HG02798 (cell line): Measurements from ENCODE around the gene CNTN6.

Experiments used
- ATAC-seq: cut with Tn5 transposase; IDR thresholded peaks from one replicate; pipeline ENCODE4 v1.9.1; 2021; ENCODE audit warnings: mild to moderate bottlenecking; ENCODE audit not compliant: unreplicated experiment, poor library complexity

The CNTN6 gene

DNA sequence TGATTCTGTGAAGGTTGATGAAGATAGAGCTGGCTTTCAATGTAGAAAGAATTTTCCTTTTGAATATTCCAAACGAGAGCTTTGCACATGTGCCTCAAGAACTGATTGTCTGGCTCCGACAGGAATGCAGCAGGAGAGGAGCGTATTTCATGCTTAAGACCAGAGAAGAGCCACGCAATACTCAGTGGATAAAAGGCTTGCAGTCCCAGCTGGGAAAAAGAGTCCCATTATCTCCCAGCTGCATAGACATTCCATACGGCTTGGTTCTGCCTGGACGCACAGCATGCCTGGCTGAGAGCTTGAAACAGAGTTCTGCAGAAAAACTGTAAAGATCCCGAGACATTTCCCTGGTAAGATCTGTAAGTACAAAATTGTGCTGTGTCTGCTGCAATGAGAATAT, at the start of gene CNTN6:
Gene CNTN6, plus strand, starts transcription at position 254 of the 400 bp plus-strand sequence. CDS start 54,985 bp downstream, outside the sequence.
- ATAC-seq = no peak

GRCh38 chr3:1048558-1048957, 44.3 kb upstream of the CNTN6 start:
- no peak for ATAC-seq

- no peak for ATAC-seq
These were observed 37.0 kb upstream of the CNTN6 start for GRCh38 chr3:1055870-1056269.

- ATAC-seq = no peak
These were observed 36.1 kb upstream of the CNTN6 start for GRCh38 chr3:1056744-1057143.

- no peak for ATAC-seq
These were observed 35.4 kb upstream of the CNTN6 start for GRCh38 chr3:1057436-1057835.

- ATAC-seq = no peak
These were observed 23.8 kb upstream of the CNTN6 start for GRCh38 chr3:1068985-1069384.

DNA sequence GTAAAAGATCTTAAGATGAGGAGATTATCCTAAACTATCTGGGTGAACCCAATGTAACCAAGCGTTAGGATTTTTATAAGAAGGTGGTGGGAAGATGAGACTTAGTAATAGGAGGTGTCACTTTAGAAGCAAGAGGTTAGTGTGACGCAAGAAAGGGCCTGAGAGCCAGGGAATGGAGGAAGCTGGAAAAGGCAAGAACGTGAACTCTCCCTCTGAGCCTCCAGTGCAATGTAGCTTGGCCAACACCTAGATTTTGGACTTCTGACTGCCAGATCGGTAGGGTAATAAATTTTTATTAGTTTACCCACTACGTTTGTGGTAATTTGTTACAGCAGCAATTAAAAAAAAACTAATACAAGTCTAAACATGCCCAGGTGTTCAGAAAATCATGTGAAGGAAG, 20.8 kb upstream of the CNTN6 start:
- ATAC-seq = no peak

DNA sequence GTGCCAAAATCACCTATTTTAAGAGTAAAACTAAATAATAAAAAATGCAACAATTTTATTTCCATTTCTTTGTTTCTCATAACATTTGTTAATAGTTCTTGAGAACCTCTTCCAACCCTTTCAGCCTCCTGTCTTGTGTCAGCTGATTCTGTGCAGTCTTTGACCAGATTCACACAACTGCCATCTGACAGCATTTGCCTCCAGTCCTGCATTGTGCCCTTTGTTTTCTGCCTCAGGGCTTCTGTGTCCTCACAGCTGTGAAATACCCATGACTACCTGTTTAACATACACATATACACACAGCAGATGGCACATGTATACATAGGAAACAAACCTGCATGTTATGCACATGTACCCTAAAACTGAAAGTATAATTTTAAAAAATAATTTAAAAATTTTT, 13.2 kb upstream of the CNTN6 start:
- ATAC-seq = no peak

- ATAC-seq = peak; percentile 73
These were observed 10.7 kb upstream of the CNTN6 start for GRCh38 chr3:1082108-1082507.

DNA sequence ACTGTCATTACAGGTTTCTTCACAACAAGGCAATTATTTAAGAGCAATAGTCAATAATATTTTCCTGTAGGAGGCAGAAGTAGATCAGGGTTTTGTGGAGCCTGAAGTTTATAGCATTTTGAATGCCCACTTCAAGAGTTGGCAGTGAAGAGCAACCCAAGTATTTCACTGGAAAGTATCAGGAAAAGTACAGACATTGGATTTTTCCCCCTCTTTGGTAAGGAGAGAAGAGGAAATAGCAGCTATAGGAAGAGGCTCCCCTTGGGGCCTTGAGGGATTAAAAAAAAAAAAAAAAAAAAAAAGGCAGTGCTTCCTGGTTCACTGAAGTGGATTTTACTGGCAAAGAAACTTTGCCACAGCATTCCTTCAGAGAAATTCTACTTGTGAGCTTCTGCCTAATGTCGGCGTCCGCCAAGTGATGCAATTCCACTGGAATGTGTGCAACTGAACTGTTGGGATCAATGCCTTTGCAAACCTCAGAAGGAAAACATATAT, 5.7 kb upstream of the CNTN6 start:
- ATAC-seq = no peak

DNA sequence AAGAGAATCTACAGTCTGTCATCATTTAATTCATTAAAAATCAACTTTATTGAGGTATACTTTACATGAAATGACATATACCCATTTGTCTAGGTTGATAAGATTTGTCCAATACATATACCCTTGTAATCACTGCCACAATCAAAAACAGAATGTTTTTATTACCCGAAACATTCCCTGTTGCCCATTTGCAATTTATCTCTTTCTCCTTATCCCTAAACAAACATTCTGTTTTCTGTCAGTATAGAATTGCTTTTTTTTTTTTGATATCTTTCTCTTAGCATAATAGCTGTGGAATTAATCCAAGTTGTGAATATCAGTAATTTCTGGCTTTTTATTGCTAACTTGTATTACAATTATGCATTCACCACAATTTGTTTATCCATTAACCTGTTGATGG, 4.3 kb upstream of the CNTN6 start:
- no peak for ATAC-seq

DNA sequence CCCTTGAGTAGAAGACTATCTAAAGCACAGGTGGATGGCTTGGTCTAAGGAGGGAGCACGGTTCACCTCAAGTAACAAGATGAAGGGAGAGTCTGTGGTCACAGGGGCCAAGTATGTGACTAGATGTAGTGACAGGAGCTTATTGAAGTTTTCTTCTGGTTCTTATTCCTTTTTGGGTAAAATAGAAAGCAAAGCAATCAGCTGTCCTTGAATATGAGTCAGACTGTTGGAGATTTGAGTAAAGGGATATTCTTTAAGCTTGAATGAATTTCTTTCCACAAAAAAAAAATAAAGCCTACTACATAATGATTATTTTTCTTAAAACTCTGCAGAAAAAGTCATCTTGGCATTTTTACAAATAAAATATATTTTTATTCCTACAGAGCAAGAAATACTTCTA, 1.5 kb upstream of the CNTN6 start:
- no peak for ATAC-seq

DNA sequence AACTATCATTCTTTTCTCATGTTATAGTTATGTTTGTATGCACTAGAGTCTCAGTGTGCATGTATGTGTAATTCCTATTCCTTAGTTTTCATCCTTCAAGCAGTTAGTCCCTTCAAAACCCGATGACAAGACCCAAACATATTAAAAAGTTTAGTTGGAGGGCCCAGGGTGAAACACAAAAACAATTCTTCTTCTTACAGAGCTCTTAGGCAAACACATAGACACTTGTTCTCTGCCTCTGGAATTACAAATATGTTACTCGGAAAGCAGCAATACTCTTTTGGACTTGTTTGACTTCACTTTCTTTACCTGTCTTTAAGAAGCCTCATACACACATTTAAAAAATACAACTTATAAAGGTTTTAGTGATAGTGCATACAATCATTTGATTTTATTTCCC, 763 bp upstream of the CNTN6 start:
- no peak for ATAC-seq

GRCh38 chr3:1093217-1093616, 393 bp downstream of the CNTN6 start:
- no peak for ATAC-seq

GRCh38 chr3:1103525-1103924, 10.7 kb downstream of the CNTN6 start:
- no peak for ATAC-seq

DNA sequence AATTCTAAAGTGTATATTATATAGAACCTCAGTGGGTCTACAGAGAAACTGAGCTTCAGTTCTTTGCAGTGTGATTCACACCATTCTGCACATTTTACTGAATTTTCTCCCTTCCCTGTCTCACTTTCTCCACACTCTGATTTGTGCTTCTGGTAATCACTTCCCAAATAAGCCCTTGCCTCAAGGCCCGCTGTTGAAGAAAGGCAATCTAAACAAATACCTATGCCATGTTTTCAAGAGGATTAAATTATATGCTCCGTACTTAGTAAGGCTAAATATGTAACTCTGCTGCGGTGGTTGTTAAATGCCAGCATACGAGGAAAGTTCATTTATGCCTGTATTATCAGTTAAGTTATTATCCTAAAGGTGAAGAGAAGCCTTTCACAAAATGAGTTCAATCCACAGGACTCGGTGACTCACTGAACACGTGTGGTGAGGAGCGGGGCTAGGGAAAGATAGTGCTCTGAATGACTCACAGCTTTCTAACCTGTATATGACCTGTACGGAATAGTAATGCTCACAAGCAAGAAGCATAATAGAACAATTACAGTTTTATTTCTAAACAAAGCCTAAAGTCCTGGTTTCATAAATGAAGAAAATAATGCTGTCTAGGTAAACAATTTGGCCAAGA, 25.1 kb downstream of the CNTN6 start:
- no peak for ATAC-seq

GRCh38 chr3:1131166-1131565, 38.3 kb downstream of the CNTN6 start:
- no peak for ATAC-seq

GRCh38 chr3:1135194-1135593, 42.4 kb downstream of the CNTN6 start:
- ATAC-seq = no peak

DNA sequence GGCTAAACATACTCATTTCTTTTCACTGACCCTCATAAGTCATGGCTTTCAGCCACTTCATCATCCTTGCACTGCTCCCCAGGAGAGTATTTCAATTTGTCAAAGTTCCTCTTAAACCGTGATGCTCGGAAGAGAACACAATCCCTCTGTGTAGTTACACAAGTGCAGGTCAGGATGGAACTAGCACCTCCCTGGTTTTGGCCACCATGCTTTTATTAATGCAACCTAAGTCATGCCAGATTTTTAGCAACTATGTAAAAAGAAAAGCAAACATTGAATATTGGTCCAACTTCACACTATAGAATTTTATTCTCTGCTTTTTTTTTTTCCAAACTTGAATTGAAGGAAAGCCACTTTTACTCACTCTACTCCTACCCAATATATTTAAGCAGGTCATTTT, 45.2 kb downstream of the CNTN6 start:
- no peak for ATAC-seq

- no peak for ATAC-seq
These were observed 46.2 kb downstream of the CNTN6 start for GRCh38 chr3:1139071-1139470.

DNA sequence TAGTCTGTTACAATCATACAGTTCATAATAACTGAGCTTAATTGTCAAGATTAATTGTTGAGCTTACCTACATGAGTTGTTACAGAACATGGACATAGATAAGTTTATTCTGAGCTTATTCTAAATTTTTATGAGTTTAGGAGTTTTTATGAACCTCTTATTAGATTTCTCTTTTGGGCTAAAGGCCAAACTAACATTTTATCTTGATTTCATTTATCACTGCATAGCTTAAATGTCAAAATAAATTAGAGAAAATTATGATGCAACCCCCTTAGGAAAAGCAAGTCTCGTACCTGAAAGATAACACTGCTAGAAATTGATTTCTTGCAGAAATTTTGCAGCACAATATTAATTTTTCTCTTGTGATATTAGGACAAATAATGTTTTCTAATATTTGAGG, 54.5 kb downstream of the CNTN6 start:
- no peak for ATAC-seq

- no peak for ATAC-seq
These were observed 55.0 kb downstream of the CNTN6 start for GRCh38 chr3:1147819-1148218.

DNA sequence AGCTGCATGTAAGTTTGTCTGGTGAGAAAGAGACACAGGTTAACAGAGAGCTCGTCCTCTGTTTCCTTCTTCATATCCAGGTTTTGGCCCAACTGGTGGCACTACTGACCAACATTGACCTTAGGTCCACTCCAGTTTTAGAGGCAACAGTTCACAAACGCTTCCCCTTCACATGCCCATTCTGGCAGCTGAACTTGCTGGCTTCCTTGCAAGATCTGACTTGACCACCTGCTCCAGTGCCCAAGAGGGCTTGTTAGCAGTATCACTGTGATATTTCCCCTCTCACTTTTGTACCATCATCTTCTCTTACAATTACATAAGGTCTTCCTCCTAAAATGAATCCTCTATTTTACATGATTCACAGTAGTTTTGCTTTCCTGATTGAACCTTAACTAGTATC, 71.3 kb downstream of the CNTN6 start:
- no peak for ATAC-seq
